ENCODE measurements around the gene MACROD1. TPM values are rescaled to one million over a fixed set of nuclear protein-coding genes. Genes with fewer than 3 reads are reported as not detected.

MACROD1 gene
- total RNA-seq, 1 donor, result 17.7 TPM

DNA sequence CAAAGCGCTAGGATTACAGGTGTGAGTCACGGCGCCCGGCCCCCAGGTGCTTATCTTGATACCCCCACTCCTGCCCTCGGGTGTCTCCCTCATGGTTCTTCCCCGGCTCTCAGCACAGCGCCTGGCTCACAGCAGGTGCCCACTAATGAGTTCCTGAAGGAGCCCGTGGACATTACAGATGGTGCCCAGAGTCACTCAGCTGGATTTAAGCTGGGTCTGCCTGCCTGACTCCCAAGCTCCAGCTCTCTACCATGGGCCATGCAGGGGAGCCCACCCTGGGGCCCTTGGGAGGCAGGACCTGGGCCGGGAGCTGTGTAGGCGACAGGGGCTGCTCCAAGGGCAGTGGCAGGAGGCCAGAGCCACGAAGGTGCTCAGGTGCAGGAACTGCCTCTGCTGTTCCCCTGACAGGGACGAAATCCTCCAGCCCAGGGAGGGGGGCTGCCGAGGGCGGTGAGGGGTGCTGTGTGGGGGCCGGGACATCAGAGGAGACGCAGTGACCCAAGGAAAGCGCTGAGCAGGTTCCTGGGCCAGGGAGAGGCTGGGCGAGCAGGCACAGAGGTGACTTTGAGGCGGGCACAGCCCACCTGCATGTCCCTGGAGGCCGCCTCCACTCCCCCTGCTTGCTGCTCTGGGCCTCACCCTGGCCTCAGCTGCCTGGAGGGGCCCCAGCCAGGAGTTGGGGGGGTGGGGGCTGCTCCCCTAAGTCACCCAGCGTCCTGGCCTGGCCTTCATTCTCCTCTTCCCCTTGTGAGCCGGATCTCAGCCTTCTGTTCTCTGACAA is 144.7 kb downstream of the MACROD1 start:
- H3K27me3 ChIP-seq (ENCODE audit: insufficient read depth, low read length), result no peaks in the 10 kb centered on the region
- no peaks in the 10 kb centered on the region for H3K36me3 ChIP-seq (ENCODE audit: insufficient read depth, low read length)
- H4K20me1 ChIP-seq (ENCODE audit: insufficient read depth, low read length), result no peaks in the 10 kb centered on the region
- H2AFZ ChIP-seq (ENCODE audit: low read length), result no peak overlapping the region
- no peaks in the 10 kb centered on the region for H3K4me1 ChIP-seq (ENCODE audit: insufficient read depth, low read length)
- no peak overlapping the region for H3K4me3 ChIP-seq (ENCODE audit: insufficient read depth, low read length)
- TF ChIP-seq, protein P1, sequence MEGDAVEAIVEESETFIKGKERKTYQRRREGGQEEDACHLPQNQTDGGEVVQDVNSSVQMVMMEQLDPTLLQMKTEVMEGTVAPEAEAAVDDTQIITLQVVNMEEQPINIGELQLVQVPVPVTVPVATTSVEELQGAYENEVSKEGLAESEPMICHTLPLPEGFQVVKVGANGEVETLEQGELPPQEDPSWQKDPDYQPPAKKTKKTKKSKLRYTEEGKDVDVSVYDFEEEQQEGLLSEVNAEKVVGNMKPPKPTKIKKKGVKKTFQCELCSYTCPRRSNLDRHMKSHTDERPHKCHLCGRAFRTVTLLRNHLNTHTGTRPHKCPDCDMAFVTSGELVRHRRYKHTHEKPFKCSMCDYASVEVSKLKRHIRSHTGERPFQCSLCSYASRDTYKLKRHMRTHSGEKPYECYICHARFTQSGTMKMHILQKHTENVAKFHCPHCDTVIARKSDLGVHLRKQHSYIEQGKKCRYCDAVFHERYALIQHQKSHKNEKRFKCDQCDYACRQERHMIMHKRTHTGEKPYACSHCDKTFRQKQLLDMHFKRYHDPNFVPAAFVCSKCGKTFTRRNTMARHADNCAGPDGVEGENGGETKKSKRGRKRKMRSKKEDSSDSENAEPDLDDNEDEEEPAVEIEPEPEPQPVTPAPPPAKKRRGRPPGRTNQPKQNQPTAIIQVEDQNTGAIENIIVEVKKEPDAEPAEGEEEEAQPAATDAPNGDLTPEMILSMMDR (IDR thresholded peaks at IDR 0.05; ENCODE audit: extremely low read depth, low read depth, low read length), result no peak
- no peaks in the 10 kb centered on the region for H3K79me2 ChIP-seq (ENCODE audit: insufficient read depth, low read length)
- no peaks in the 10 kb centered on the region for H3K9me3 ChIP-seq (ENCODE audit: low read depth, low read length)
- no peak overlapping the region for H3K4me2 ChIP-seq (ENCODE audit: insufficient read depth, low read length)
- no peak overlapping the region for H3K27ac ChIP-seq (ENCODE audit: low read depth, low read length)
- DNase-seq (ENCODE audit: insufficient read length, low spot score, missing footprints), result no peak

DNA sequence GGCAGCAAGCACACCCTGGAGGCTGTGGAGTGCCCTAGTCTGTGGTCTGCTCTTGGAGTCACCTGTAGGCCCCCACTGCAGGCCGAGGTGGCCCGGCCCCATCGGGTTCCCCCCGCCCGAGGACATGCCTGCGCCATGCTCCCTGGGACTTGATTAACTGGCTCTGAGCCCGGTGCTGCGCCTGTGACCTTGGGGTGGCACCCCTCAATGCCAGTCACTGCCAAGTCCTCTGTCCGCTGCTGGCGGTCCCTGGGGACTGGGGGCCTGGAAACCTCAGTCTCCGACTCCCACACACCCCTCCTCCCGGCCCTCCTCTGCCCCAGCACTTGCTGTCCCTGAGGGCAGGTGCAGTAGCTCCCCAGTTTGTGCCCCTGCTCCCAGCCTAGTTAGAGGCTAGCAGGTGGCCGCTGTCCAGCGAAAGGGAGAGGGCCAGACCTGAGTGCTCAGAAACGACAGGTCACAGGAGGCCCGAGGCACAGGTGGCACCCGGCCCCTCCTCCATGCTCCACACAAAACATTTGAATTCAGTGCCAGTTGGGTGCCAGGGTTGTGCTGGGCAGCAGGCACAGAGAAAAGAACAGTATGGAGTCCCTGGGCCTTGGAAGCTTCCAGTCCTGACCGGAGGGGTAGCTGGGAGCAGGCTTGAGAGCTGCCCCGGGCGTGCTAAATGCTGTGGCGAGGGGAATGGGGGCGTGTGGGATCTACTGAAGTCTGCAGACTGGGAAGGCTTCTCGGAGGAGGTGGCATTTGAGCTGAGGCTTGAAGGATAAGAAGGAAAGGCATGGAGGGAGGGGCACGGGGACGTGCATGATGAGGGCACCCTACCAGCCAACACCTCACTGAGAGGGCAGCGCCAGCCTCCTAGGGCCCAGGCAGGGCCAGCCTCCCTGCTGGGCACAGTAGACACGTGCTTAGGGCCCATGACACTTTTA is 146.5 kb downstream of the MACROD1 start:
- Histone ChIP-seq H4K20me1 (ENCODE audit: insufficient read depth, low read length) (no peaks in the 10 kb centered on the region), H3K4me1 (ENCODE audit: insufficient read depth, low read length) (no peaks in the 10 kb centered on the region), H3K4me2 (ENCODE audit: insufficient read depth, low read length) (no peak overlapping the region), H2AFZ (ENCODE audit: low read length) (no peak overlapping the region), H3K79me2 (ENCODE audit: insufficient read depth, low read length) (no peaks in the 10 kb centered on the region), H3K27me3 (ENCODE audit: insufficient read depth, low read length) (no peaks in the 10 kb centered on the region), H3K27ac (ENCODE audit: low read depth, low read length) (no peak overlapping the region), H3K4me3 (ENCODE audit: insufficient read depth, low read length) (no peak overlapping the region), H3K36me3 (ENCODE audit: insufficient read depth, low read length) (no peaks in the 10 kb centered on the region), H3K9me3 (ENCODE audit: low read depth, low read length) (no peaks in the 10 kb centered on the region)
- TF ChIP-seq, protein P1 (IDR thresholded peaks at IDR 0.05; ENCODE audit: extremely low read depth, low read depth, low read length), result no peak
- DNase-seq (ENCODE audit: insufficient read length, low spot score, missing footprints), result no peak

DNA sequence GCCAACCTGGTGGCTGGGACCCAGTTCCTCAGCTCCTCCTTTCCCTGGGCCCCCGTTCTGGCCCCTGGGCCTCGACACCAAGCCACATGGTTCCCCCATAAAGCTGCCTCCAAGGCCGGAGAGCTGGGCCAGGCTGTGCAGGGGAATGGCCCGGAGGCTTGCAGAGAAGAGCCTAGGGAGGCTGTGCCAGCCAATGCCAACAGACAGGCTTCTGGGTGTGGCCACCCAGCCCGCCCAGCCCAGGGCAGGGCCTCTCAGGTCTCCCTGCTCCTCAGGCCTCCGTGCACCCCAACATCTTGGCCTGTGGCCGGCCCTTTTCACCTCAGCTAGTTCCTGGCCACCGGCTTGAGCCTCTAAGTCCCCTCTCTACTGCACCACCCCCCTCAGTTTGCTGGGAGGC is 147.6 kb downstream of the MACROD1 start:
- H3K27ac ChIP-seq (ENCODE audit: low read depth, low read length), result no peak overlapping the region
- TF ChIP-seq, protein P1 (IDR thresholded peaks at IDR 0.05; ENCODE audit: extremely low read depth, low read depth, low read length), result no peak
- no peaks in the 10 kb centered on the region for H3K79me2 ChIP-seq (ENCODE audit: insufficient read depth, low read length)

DNA sequence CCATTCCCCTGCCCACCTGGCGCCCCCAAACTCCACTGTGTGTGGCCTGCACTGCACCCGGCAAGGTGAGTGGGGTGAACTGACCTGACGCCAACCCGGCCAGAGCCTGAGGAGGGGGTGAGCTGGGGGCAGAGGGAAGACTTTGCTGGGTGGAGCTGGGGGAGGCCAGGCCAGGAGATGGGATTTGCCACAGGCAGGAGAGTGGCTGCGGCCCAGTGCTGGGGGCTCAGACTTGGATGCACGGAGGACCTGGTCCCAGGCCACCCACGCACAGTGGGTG is 148.0 kb downstream of the MACROD1 start:
- TF ChIP-seq, protein P1 (IDR thresholded peaks at IDR 0.05; ENCODE audit: extremely low read depth, low read depth, low read length), result no peak
- no peak for DNase-seq (ENCODE audit: insufficient read length, low spot score, missing footprints)
- no peaks in the 10 kb centered on the region for H3K36me3 ChIP-seq (ENCODE audit: insufficient read depth, low read length)

More for the DNA sequence above, 147.6 kb downstream of the MACROD1 start:
- H3K9me3 ChIP-seq (ENCODE audit: low read depth, low read length), result no peaks in the 10 kb centered on the region
- no peaks in the 10 kb centered on the region for H4K20me1 ChIP-seq (ENCODE audit: insufficient read depth, low read length)
- no peaks in the 10 kb centered on the region for H3K4me1 ChIP-seq (ENCODE audit: insufficient read depth, low read length)
- H3K4me2 ChIP-seq (ENCODE audit: insufficient read depth, low read length), result no peak overlapping the region
- H2AFZ ChIP-seq (ENCODE audit: low read length), result no peak overlapping the region
- no peaks in the 10 kb centered on the region for H3K27me3 ChIP-seq (ENCODE audit: insufficient read depth, low read length)
- DNase-seq (ENCODE audit: insufficient read length, low spot score, missing footprints), result no peak
- no peaks in the 10 kb centered on the region for H3K36me3 ChIP-seq (ENCODE audit: insufficient read depth, low read length)
- H3K4me3 ChIP-seq (ENCODE audit: insufficient read depth, low read length), result no peak overlapping the region

More for the DNA sequence above, 148.0 kb downstream of the MACROD1 start:
- no peaks in the 10 kb centered on the region for H4K20me1 ChIP-seq (ENCODE audit: insufficient read depth, low read length)
- no peak overlapping the region for H3K4me3 ChIP-seq (ENCODE audit: insufficient read depth, low read length)
- H3K9me3 ChIP-seq (ENCODE audit: low read depth, low read length), result no peaks in the 10 kb centered on the region
- no peaks in the 10 kb centered on the region for H3K4me1 ChIP-seq (ENCODE audit: insufficient read depth, low read length)
- no peak overlapping the region for H2AFZ ChIP-seq (ENCODE audit: low read length)
- no peak overlapping the region for H3K27ac ChIP-seq (ENCODE audit: low read depth, low read length)
- no peaks in the 10 kb centered on the region for H3K27me3 ChIP-seq (ENCODE audit: insufficient read depth, low read length)
- H3K79me2 ChIP-seq (ENCODE audit: insufficient read depth, low read length), result no peaks in the 10 kb centered on the region
- H3K4me2 ChIP-seq (ENCODE audit: insufficient read depth, low read length), result no peak overlapping the region
